HepG2 (cell line): Measurements from ENCODE around the gene FOXL3. TPM values are rescaled to one million over a fixed set of nuclear protein-coding genes. Genes with fewer than 3 reads are reported as not detected.

Experiments
- ATF3 ChIP-seq: sonication (generic); formaldehyde crosslinking; IDR thresholded peaks from 2 replicates; pipeline ENCODE4 v1.4.0; 2020; ENCODE audit warnings: missing genetic modification reagents
- HNRNPH1 ChIP-seq: fragments of 200-400 bp; formaldehyde crosslinking; optimal IDR thresholded peaks from 2 replicates; pipeline ENCODE3; 2017; ENCODE audit warnings: mild to moderate bottlenecking, low read depth, low read length
- IKZF1 ChIP-seq: fragments of 450-650 bp; IDR thresholded peaks from 2 replicates; pipeline ENCODE4 v1.7.1; 2016
- KDM1A ChIP-seq: IDR thresholded peaks from 2 replicates; pipeline ENCODE4 v1.6.1; 2016; ENCODE audit warnings: missing compliant biosample characterization
- KDM6A ChIP-seq: IDR thresholded peaks from 2 replicates; pipeline ENCODE4 v1.6.1; 2016; ENCODE audit warnings: low read depth
- NR2C2 ChIP-seq: sonication (generic); formaldehyde crosslinking; IDR thresholded peaks from 2 replicates; pipeline ENCODE4 v1.4.0; 2020; ENCODE audit warnings: missing genetic modification reagents, mild to moderate bottlenecking, moderate library complexity, borderline replicate concordance
- PITX1 ChIP-seq: sonication (generic); formaldehyde crosslinking; IDR thresholded peaks from 2 replicates; pipeline ENCODE4 v1.5.1; 2020; ENCODE audit warnings: mild to moderate bottlenecking, missing genetic modification reagents
- RARG ChIP-seq: sonication (generic); formaldehyde crosslinking; IDR thresholded peaks from 2 replicates; pipeline ENCODE4 v1.4.0; 2020; ENCODE audit warnings: low read depth, mild to moderate bottlenecking, missing genetic modification reagents
- RBFOX2 ChIP-seq: fragments of 200-400 bp; formaldehyde crosslinking; IDR thresholded peaks from 2 replicates; pipeline ENCODE4 v1.6.1; 2017; ENCODE audit warnings: low read depth, mild to moderate bottlenecking, low read length
- RCOR2 ChIP-seq: IDR thresholded peaks from 2 replicates; pipeline ENCODE4 v1.6.1; 2016; ENCODE audit warnings: missing biosample characterization, missing genetic modification reagents
- RERE ChIP-seq: IDR thresholded peaks from 2 replicates; pipeline ENCODE4 v1.6.1; 2016; ENCODE audit warnings: low read depth, missing genetic modification reagents, missing compliant biosample characterization
- SMAD9 ChIP-seq: sonication (generic); formaldehyde crosslinking; IDR thresholded peaks from 2 replicates; pipeline ENCODE4 v1.5.1; 2020; ENCODE audit warnings: mild to moderate bottlenecking, missing genetic modification reagents
- SRSF9 ChIP-seq: fragments of 200-400 bp; formaldehyde crosslinking; IDR thresholded peaks from 2 replicates; pipeline ENCODE4 v1.6.1; 2018; ENCODE audit warnings: borderline replicate concordance, mild to moderate bottlenecking, low read depth, low read length; ENCODE audit not compliant: insufficient read depth, poor library complexity, severe bottlenecking
- THAP8 ChIP-seq: sonication (generic); formaldehyde crosslinking; IDR thresholded peaks from 2 replicates; pipeline ENCODE4 v1.5.1; 2020; ENCODE audit warnings: missing genetic modification reagents, mild to moderate bottlenecking, borderline replicate concordance
- ZBED4 ChIP-seq: sonication (generic); formaldehyde crosslinking; IDR thresholded peaks from 2 replicates; pipeline ENCODE4 v1.4.0; 2020; ENCODE audit warnings: missing genetic modification reagents, borderline replicate concordance
- ZNF12 ChIP-seq: sonication (generic); formaldehyde crosslinking; IDR thresholded peaks from 2 replicates; pipeline ENCODE4 v1.5.0; 2020; ENCODE audit warnings: missing genetic modification reagents
- ZNF20 ChIP-seq: sonication (generic); formaldehyde crosslinking; IDR thresholded peaks from 2 replicates; pipeline ENCODE4 v1.4.0; 2020; ENCODE audit warnings: mild to moderate bottlenecking, moderate library complexity, missing genetic modification reagents
- ZNF556 ChIP-seq: sonication (generic); formaldehyde crosslinking; IDR thresholded peaks from 2 replicates; pipeline ENCODE4 v1.4.0; 2020; ENCODE audit warnings: mild to moderate bottlenecking, missing genetic modification reagents, borderline replicate concordance
- polyA plus RNA-seq, 8 experiments: library from polyadenylated mRNA; depleted of rRNA in 3 of 8; stranded (reverse) in 7 of 8; unstranded in 1 of 8; fragments of >200 nt; fragmentation: Illumina TruSeq in 4 of 8; extraction: Trizol in 4 of 8; gene quantifications; 2 replicates each; pipeline versions ENCODE4 v1.2.1 to v1.2.3, GENCODE V29; 2011 to 2016; ENCODE audit warnings: low read depth in 4 of 8, missing spikeins in 1 of 8, mixed read lengths in 1 of 8; ENCODE audit not compliant: insufficient read depth in 1 of 8
- total RNA-seq, 5 experiments: library from RNA; depleted of rRNA; stranded (reverse); fragments of >200 nt; fragmentation: Illumina TruSeq; extraction: Trizol; gene quantifications; 2 replicates each; pipeline ENCODE4 v1.2.3, GENCODE V29; 2016; ENCODE audit warnings: low read depth in 1 of 5

FOXL3 gene
- total and polyA plus RNA-seq, 2 of the 13 experiments (the other 11 are each of a cell fraction or from before 2014, with no cell fraction given) = not detected

GRCh38 chr7:318878-319661 is 29.1 kb downstream of the FOXL3 start (continued):
- no peak for TF ChIP-seq ZBED4 (CRISPR knock-in tag)
- no peak for TF ChIP-seq ZNF556 (CRISPR knock-in tag)
- no peak for TF ChIP-seq SMAD9 (CRISPR knock-in tag)
- TF ChIP-seq SRSF9 = no peak
- no peak for TF ChIP-seq IKZF1
- no peak for TF ChIP-seq ZNF20 (CRISPR knock-in tag)
- no peak for TF ChIP-seq KDM1A (CRISPR knock-in tag)
- no peak for TF ChIP-seq NR2C2
- TF ChIP-seq PITX1 = peak; percentile 98
- TF ChIP-seq ZNF12 (CRISPR knock-in tag) = no peak
- peak; percentile 60; the same call in 1 of the 2 replicates for TF ChIP-seq RCOR2 (CRISPR knock-in tag)
- TF ChIP-seq RARG (CRISPR knock-in tag) = no peak
- peak; percentile 66 for TF ChIP-seq KDM6A (CRISPR knock-in tag)
- no peak for TF ChIP-seq THAP8 (CRISPR knock-in tag)
- TF ChIP-seq RBFOX2 = no peak
- no peak for TF ChIP-seq HNRNPH1
- TF ChIP-seq ATF3 (CRISPR knock-in tag) = no peak
- peak; percentile 95 for TF ChIP-seq RERE
